GM21515 (cell line): Measurements from ENCODE around the gene PRKAG2.

Source experiments
- ATAC-seq: cut with Tn5 transposase; IDR thresholded peaks from one replicate; pipeline ENCODE4 v1.9.1; 2021; ENCODE audit not compliant: unreplicated experiment

PRKAG2 gene

GRCh38 chr7:151631953-151632749, 244.8 kb downstream of the PRKAG2 start:
- peak; percentile 70 for ATAC-seq

- ATAC-seq, result no peak
These were observed 245.4 kb downstream of the PRKAG2 start for GRCh38 chr7:151631570-151631952.

DNA sequence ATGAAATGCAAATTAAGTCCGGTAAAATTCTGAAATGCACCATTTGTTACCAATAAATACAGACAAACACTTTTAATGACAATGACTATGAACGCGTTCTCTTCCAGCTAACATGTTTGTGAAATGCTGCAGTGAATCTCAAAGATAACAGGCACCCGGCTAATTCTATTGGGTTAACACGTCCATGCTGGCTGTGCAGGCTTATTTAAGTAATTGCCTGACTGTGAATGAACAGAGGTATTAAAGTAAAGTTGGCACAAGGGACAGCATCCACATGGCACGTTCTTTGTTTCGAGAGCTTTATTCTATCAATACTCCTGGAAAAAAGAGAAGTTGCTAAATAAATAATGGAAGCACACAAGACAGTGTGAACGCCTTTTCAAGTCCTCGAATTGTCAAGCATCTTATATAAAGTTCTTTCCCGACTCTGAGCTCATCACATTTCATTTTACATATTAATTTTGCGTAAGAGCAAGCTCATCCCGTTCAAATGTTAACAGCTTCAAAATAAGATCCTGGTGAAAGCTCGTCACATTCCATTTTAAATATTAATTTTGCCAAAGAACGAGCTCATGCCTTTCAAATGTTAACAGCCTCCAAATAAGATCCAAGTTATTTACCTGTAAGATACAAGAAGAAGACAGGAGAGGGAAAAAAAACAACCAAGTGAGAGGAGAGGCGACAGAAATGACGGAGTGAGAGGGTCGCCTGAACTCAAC, 245.9 kb downstream of the PRKAG2 start:
- ATAC-seq, result no peak

- ATAC-seq, result no peak
These were observed 246.6 kb downstream of the PRKAG2 start for GRCh38 chr7:151630358-151630757.

- no peak for ATAC-seq
These were observed 247.1 kb downstream of the PRKAG2 start for GRCh38 chr7:151629713-151630272.

GRCh38 chr7:151628846-151629604, 247.9 kb downstream of the PRKAG2 start:
- ATAC-seq, result no peak

DNA sequence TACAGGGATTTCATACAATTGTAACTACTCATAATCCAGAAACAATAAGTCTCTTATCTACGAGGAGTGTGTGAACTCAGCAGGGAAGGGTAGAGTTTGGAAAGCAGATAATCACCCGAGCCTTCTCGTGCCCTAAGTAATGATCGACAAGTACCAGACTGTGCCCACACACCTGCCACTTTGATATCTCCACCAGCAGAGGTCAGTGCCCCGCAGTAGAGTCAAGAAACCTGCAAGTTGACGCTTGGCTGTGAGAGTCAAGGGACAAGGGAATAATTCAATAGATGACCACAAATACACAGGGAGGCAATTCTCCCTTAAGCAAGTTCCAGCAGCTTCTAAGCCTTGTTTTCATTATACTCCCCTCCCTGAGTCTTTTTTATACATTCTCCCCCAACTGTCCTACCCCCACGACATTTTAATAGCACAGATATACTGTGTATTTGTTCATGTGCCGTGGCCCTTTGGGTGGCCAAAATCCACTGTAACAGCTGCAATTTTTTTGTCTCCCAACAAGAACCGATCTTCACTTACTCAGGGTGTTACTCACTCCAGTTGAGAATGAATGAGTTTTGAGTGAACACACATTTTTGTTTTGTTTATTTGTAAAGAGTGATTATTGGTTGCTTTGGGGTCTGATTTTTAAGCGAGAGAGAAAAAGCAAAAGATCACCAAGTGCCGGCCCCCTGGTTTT, 250.3 kb downstream of the PRKAG2 start:
- ATAC-seq, result no peak

DNA sequence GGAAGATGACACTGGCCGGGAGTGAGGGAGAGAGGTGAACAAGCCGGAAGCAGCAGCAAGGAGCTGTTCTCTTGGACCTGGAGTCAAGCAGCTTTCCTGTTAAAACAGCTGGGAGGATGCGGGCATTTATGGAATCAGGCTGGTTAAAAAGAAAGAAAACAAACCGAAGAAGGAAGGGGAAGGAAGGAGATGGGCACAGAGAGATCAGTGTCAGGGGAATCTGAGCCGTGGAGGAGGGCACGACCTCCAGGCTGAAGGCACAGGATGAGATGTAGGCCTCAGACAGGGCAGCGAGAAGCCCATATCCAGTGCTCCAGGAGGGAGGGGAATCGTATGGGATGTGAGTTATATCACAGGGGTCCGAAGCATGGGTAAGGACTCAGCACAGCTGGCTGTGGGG, 251.3 kb downstream of the PRKAG2 start:
- no peak for ATAC-seq

- no peak for ATAC-seq
These were observed 252.5 kb downstream of the PRKAG2 start for GRCh38 chr7:151624246-151624928.

DNA sequence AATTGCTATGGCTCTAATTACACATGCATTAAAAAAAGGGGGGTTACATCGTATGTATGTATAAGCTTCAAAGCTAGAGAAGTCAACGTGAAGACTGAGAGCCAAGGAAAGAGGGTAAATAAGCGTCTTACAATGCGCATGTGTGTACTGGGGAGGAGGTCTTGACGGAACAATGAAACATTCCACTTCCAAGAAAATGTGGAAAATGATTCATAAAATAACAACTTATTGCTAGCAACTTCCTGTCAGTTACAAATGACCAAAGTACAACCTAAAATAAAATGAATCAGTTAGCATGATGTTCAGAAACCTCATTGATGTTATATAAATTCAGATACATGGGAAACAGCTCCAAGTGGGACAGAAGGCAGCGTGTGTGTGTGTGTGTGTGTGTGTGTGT, 253.1 kb downstream of the PRKAG2 start:
- no peak for ATAC-seq

DNA sequence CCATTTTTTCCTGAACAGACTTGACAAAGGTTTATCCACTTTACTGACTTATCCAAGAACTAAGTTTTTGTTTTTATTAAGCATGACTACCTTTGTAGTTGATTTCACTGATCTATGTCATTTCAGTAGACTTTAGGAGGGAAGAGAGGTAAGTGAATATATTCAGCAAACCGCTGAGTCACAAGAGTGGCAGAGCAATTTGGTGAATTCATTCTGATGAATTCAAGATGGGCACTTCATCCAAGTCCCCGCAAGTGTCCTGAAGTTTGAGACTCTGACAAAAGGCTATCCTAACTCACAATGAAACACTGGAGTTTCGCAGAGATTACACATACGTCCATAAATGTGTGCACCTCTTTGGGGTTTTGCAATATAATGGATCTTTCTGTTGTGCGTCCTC, 255.0 kb downstream of the PRKAG2 start:
- ATAC-seq, result no peak

GRCh38 chr7:151616443-151617213, 260.3 kb downstream of the PRKAG2 start:
- ATAC-seq, result no peak

DNA sequence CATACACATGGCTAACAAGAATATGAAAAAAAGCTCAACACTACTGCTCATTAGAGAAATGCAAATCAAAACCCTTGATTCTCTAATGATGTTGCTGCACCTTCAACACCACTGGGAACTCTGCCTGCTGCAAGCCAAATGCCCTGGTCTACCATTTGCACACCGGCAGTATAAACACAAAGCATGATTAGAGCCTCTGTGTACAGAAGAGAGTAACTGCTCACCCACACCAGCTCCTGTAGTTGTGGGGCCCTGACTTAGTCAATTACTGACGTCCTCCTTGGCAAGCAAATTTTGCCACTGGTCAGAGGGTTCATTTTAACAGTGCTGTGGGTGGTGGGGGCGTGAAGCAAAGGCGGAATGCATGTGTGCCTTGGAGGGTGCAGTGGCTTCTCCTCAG, 261.1 kb downstream of the PRKAG2 start:
- no peak for ATAC-seq

DNA sequence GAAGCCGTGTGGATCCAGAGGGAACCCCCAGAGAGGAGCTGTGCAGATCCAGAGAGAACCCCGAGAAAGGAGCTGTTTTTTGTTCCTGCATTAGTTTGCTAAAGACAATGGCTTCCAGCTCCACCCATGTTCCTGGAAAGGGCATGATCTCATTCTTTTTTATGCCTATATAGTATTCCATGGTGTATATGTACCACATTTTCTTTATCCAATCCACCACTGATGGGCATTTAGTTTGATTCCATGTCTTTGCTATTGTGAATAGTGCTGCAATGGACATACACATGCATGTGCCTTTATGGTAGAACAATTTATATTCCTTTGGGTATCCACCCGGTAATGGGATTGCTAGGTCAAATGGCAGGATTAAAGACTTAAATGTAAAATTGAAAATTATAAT, 261.9 kb downstream of the PRKAG2 start:
- no peak for ATAC-seq

DNA sequence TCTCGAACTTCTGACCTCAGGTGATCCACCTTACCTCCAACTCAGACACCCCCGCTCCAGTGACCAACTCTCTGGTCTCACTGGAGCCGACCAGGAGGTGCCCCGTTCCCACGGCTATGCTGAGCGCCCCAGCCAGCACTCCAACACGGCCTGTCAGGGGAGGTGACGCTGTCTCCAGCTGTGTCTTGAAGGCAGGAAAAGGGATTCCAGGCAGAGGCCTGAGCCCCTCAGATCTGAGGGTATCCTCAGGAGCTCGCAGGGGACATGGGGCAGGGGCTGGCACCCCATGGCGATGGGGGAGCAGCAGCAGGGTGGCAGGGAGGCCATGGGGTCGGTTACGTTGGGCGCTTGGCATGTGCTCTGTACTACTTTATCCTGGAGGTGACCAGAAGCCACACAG, 262.9 kb downstream of the PRKAG2 start:
- ATAC-seq, result no peak

DNA sequence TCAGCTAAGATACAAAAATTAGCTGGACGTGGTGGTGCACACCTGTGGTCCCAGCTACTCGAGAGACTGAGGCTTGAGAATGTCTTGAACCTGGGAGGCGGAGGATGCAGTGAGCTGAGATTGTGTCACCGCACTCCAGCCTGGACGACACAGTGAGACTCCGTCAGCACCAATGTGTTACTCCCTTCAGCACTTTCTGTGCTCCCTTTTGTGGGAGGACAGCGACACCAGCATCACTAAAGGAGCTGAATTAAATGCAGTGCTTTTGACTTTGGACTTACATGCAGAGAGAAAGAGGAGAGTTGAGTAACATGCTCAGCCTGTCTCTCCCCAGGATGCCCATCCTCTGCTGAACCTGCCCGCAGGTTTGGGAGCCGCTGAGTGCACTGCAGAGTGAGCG, 265.0 kb downstream of the PRKAG2 start:
- no peak for ATAC-seq

DNA sequence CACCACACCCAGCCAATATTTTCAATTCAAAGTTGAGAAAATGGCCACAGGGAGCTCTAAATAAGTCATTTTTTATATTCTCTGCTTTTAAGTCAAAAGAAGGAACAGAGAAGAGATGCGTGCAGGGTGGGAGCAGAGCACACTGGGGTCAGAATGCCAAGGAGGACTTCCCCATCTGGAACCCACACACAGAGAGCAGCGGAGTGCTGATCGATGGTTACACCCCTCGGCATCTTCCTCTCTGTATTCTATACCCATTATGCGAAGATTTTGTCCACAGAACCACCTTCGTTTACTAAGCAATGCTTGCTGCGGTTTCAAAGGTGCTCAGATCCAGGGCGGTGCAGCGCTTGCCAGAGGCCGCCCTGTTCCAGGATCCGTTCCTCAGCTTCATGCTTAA, 265.9 kb downstream of the PRKAG2 start:
- no peak for ATAC-seq

GRCh38 chr7:151608031-151608551, 268.8 kb downstream of the PRKAG2 start:
- no peak for ATAC-seq

- no peak for ATAC-seq
These were observed 269.4 kb downstream of the PRKAG2 start for GRCh38 chr7:151607464-151607867.
